Neural crest cell (in vitro differentiated cells): ENCODE measurements around the gene OLFML2A. TPM values are rescaled to one million over a fixed set of nuclear protein-coding genes. Genes with fewer than 3 reads are reported as not detected.

Experiments
- DNase-seq: peaks from one replicate; pipeline ENCODE4 v3.0.0; 2021; ENCODE audit warnings: low read depth, mixed read lengths, low spot score
- H3K27ac Mint-ChIP-seq: one replicate; pipeline ENCODE4 v1.8.0; 2021; ENCODE audit warnings: mild to moderate bottlenecking, mixed read lengths; ENCODE audit not compliant: unreplicated experiment
- H3K27me3 Mint-ChIP-seq: 2 replicates; pipeline ENCODE4 v1.8.0; 2021; ENCODE audit warnings: low read depth, mild to moderate bottlenecking, mixed read lengths
- H3K36me3 Mint-ChIP-seq: 2 replicates; pipeline ENCODE4 v1.8.0; 2021; ENCODE audit warnings: low read depth, mild to moderate bottlenecking, mixed read lengths
- H3K4me1 Mint-ChIP-seq: 2 replicates; pipeline ENCODE4 v1.8.0; 2021; ENCODE audit warnings: mixed read lengths
- H3K4me3 Mint-ChIP-seq: one replicate; pipeline ENCODE4 v1.8.0; 2021; ENCODE audit warnings: mild to moderate bottlenecking, mixed read lengths
- H3K9me3 Mint-ChIP-seq: 2 replicates; pipeline ENCODE4 v1.8.0; 2021; ENCODE audit warnings: mixed read lengths
- CTCF ChIP-seq: fragments of 200-600 bp; sonication (generic); conservative IDR thresholded peaks from 2 replicates; pipeline ENCODE4 v1.5.0; 2021; ENCODE audit warnings: antibody characterized with exemption, mild to moderate bottlenecking
- total RNA-seq: library from RNA; stranded (reverse); gene quantifications from 2 replicates; pipeline ENCODE4 v1.2.1, GENCODE V29; 2021

OLFML2A gene
- total RNA-seq, 1 donor from 2014 or later: 0.14 TPM

- Mint-ChIP-seq H3K27me3 (peaks cover 72% of the 10 kb centered on the region), H3K4me3 (peak overlapping the region; percentile 87), H3K4me1 (peaks cover 34% of the 10 kb centered on the region), H3K27ac (no peak overlapping the region), H3K36me3 (no peaks in the 10 kb centered on the region), H3K9me3 (no peaks in the 10 kb centered on the region)
- TF ChIP-seq CTCF: no peak
- no peak for DNase-seq
Observed at GRCh38 chr9:124773473-124774128, 3.3 kb upstream of the OLFML2A start.

- peak; percentile 90 for TF ChIP-seq CTCF
- H3K9me3 Mint-ChIP-seq: no peaks in the 10 kb centered on the region
- peaks cover 34% of the 10 kb centered on the region for H3K4me1 Mint-ChIP-seq
- H3K36me3 Mint-ChIP-seq: no peaks in the 10 kb centered on the region
- H3K27me3 Mint-ChIP-seq: peaks cover 72% of the 10 kb centered on the region
- peak overlapping the region; percentile 87 for H3K4me3 Mint-ChIP-seq
- no peak overlapping the region for H3K27ac Mint-ChIP-seq
- peak; percentile 97 for DNase-seq
Observed at GRCh38 chr9:124774129-124774978, 2.6 kb upstream of the OLFML2A start.

- H3K4me1 Mint-ChIP-seq: peaks cover 30% of the 10 kb centered on the region
- peak overlapping the region; percentile 73 for H3K4me3 Mint-ChIP-seq
- H3K27ac Mint-ChIP-seq: no peak overlapping the region
- TF ChIP-seq CTCF: no peak
- no peaks in the 10 kb centered on the region for H3K9me3 Mint-ChIP-seq
- DNase-seq: no peak
- peaks cover 62% of the 10 kb centered on the region for H3K27me3 Mint-ChIP-seq
- no peaks in the 10 kb centered on the region for H3K36me3 Mint-ChIP-seq
Observed at GRCh38 chr9:124776618-124776953, 347 bp upstream of the OLFML2A start.

GRCh38 chr9:124778575-124779367 is 1.8 kb downstream of the OLFML2A start:
- Mint-ChIP-seq H3K4me3 (peak overlapping the region; percentile 34), H3K27ac (no peak overlapping the region)
- no peak for DNase-seq

More at GRCh38 chr9:124778575-124779367, 1.8 kb downstream of the OLFML2A start:
- H3K36me3 Mint-ChIP-seq: no peaks in the 10 kb centered on the region
- TF ChIP-seq CTCF: no peak
- H3K4me1 Mint-ChIP-seq: peaks cover 28% of the 10 kb centered on the region
- no peaks in the 10 kb centered on the region for H3K9me3 Mint-ChIP-seq
- peaks cover 50% of the 10 kb centered on the region for H3K27me3 Mint-ChIP-seq
